Colonic mucosa (tissue), 4 donors: Measurements from ENCODE around the gene HCK. TPM values are rescaled to one million over a fixed set of nuclear protein-coding genes. Genes with fewer than 3 reads are reported as not detected.
"Not testable (repeated sequence)": the region's sequence is repeated elsewhere in the genome, so short reads cannot be mapped to it uniquely, and the experiment has no call there.

ENCODE experiments used
- DNase-seq: peaks from one replicate; pipeline ENCODE4 v3.0.0-alpha.2; 2020
- H3K27ac ChIP-seq: fragments of 200-600 bp; one replicate; pipeline ENCODE4 v1.8.0; 2021
- H3K27me3 ChIP-seq: fragments of 200-600 bp; one replicate; pipeline ENCODE4 v1.8.0; 2021
- H3K36me3 ChIP-seq: fragments of 200-600 bp; one replicate; pipeline ENCODE4 v1.8.0; 2021
- H3K4me1 ChIP-seq: fragments of 200-600 bp; one replicate; pipeline ENCODE4 v1.8.0; 2021; ENCODE audit warnings: mild to moderate bottlenecking
- H3K4me3 ChIP-seq: fragments of 200-600 bp; one replicate; pipeline ENCODE4 v1.8.0; 2021
- H3K9ac ChIP-seq, 2 donors: one replicate each; pipeline ENCODE4 v1.7.0; 2013; ENCODE audit warnings: control low read depth in 2 of 2, low read depth in 2 of 2, low read length in 2 of 2
- H3K9me3 ChIP-seq: fragments of 200-600 bp; one replicate; pipeline ENCODE4 v1.8.0; 2021
- CTCF ChIP-seq: fragments of 200-600 bp; IDR thresholded peaks from one replicate; pipeline ENCODE4 v1.8.0; 2022; ENCODE audit warnings: antibody characterized with exemption, mild to moderate bottlenecking
- intact Hi-C: fragments of 100-400 bp; cut with DNase I; formaldehyde crosslinking; loops from one replicate; pipeline ENCODE4 v1.14.1; 2022
- total RNA-seq, 2 donors: library from RNA; stranded (reverse); fragmentation: NEBNext Ultra II Directional in 1 of 2; extraction: Animal tissue kit (Norgen Biotek cat#: 25700) in 1 of 2; gene quantifications; one replicate each; pipeline ENCODE4 v1.2.1, GENCODE V29; 2021
- donor health status: healthy.
- donor health status: DM: no; HTN: no; CAD: no.
- donor health status: DM: no; HTN: no; CAD: no.

HCK gene
- total RNA-seq, 2 donors from 2014 or later, result 3.7 to 6.6 TPM

GRCh38 chr20:32031007-32031958 lies 20.8 kb upstream of the HCK start:
- peak; percentile 93 for TF ChIP-seq CTCF
- Histone ChIP-seq H3K4me1 (no peaks in the 10 kb centered on the region), H3K9me3 (no peaks in the 10 kb centered on the region), H3K4me3 (peak overlapping the region; percentile 15), H3K9ac (peak overlapping the region in 1 of 2 donors; percentile 43), H3K27me3 (peaks cover 4% of the 10 kb centered on the region), H3K27ac (no peak overlapping the region), H3K36me3 (no peaks in the 10 kb centered on the region)
- peak; percentile 75 for DNase-seq
- intact Hi-C loops, result loop anchor here (5.0 to 10.0 kb wide), 2 partner anchors 176 to 209 kb away; no protein-coding TSS in a partner anchor

- Histone ChIP-seq H3K36me3 (no peaks in the 10 kb centered on the region), H3K4me1 (no peaks in the 10 kb centered on the region), H3K27me3 (peaks cover 4% of the 10 kb centered on the region), H3K4me3 (no peak overlapping the region), H3K27ac (no peak overlapping the region), H3K9ac (no peak overlapping the region), H3K9me3 (no peaks in the 10 kb centered on the region)
- no peak for TF ChIP-seq CTCF
- DNase-seq, result no peak
- intact Hi-C loops, result loop anchor here (5.0 to 10.0 kb wide), 2 partner anchors 179 to 211 kb away; no protein-coding TSS in a partner anchor
Measured at GRCh38 chr20:32033316-32033715, 18.7 kb upstream of the HCK start.

GRCh38 chr20:32033721-32034120 lies 18.3 kb upstream of the HCK start:
- not testable (repeated sequence) for H3K36me3 ChIP-seq, H3K4me3 ChIP-seq, H3K9me3 ChIP-seq, H3K27ac ChIP-seq, H3K27me3 ChIP-seq, DNase-seq, H3K9ac ChIP-seq, H3K4me1 ChIP-seq
- intact Hi-C loops, result loop anchor here (5.0 to 10.0 kb wide), 2 partner anchors 179 to 211 kb away; no protein-coding TSS in a partner anchor

GRCh38 chr20:32034581-32035425 lies 17.2 kb upstream of the HCK start:
- no peaks in the 10 kb centered on the region for H3K9me3 ChIP-seq
- intact Hi-C loops, result loop anchor here (5.0 to 10.0 kb wide), 2 partner anchors 180 to 213 kb away; no protein-coding TSS in a partner anchor
- H3K36me3 ChIP-seq, result no peaks in the 10 kb centered on the region
- no peaks in the 10 kb centered on the region for H3K4me1 ChIP-seq
- H3K27ac ChIP-seq, result no peak overlapping the region
- no peak for TF ChIP-seq CTCF
- peaks cover 4% of the 10 kb centered on the region for H3K27me3 ChIP-seq
- H3K4me3 ChIP-seq, result no peak overlapping the region
- no peak for DNase-seq
- H3K9ac ChIP-seq, result no peak overlapping the region

- no peaks in the 10 kb centered on the region for H3K4me1 ChIP-seq
- no peak overlapping the region for H3K9ac ChIP-seq
- no peaks in the 10 kb centered on the region for H3K9me3 ChIP-seq
- no peak overlapping the region for H3K4me3 ChIP-seq
- no peak for DNase-seq
- H3K27ac ChIP-seq, result no peak overlapping the region
- TF ChIP-seq CTCF, result no peak
- H3K27me3 ChIP-seq, result peaks cover 4% of the 10 kb centered on the region
- H3K36me3 ChIP-seq, result no peaks in the 10 kb centered on the region
- intact Hi-C loops, result loop anchor here (10.0 kb wide), 1 partner anchor 181 kb away; no protein-coding TSS in a partner anchor
Measured at GRCh38 chr20:32035426-32035779, 16.6 kb upstream of the HCK start.
